ENCODE results near the gene TUBB4A. TPM values are rescaled to one million over a fixed set of nuclear protein-coding genes. Genes with fewer than 3 reads are reported as not detected.

TUBB4A gene
- total and polyA plus RNA-seq, 9 of the 15 experiments (the other 6 are each of a cell fraction or from before 2014, with no cell fraction given), result 0.14 to 7.0 (median 0.75) TPM

DNA sequence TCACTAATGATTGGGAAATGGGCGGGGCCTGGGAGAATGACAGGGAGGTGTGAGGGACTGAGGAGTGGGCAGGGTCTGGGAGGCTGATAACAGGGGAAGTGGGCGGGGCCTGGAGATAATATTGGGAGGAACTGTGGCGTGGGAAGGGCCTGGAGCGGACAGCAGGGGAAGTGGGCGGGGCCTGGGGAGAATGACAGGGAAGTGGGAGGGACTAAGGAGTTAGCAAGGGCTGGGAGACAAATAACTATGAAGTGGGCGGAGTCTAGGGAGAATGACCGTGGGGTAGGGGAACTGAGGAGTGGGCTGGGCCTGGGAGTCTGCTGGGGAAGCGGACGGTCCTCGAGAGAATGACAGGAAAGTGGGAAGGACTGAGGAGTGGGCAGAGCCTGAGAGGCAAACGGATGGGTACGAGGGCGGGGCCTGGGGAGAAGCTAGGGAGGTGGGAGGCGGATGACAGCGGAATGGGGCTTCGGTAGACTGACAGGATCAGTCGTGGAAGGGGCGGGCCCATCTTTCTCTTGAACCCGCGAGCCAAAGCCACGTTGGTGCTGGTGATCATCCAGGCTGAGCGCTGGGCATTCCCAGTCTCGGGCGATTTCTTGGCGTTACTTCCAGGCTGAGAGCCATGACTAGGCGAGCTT is 14.0 kb upstream of the TUBB4A start (continued):
- TF ChIP-seq, protein P1, sequence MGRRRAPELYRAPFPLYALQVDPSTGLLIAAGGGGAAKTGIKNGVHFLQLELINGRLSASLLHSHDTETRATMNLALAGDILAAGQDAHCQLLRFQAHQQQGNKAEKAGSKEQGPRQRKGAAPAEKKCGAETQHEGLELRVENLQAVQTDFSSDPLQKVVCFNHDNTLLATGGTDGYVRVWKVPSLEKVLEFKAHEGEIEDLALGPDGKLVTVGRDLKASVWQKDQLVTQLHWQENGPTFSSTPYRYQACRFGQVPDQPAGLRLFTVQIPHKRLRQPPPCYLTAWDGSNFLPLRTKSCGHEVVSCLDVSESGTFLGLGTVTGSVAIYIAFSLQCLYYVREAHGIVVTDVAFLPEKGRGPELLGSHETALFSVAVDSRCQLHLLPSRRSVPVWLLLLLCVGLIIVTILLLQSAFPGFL (CRISPR knock-in tag; IDR thresholded peaks at IDR 0.05), result no peak
- TF ChIP-seq ZNF764 (CRISPR knock-in tag; IDR thresholded peaks at IDR 0.05; ENCODE audit: low read depth), result no peak
- TF ChIP-seq ARID1B (IDR thresholded peaks at IDR 0.05), result 0 out of 2 replicates have a peak, but pooled peaks have one; percentile 36
- TF ChIP-seq ZNF12 (CRISPR knock-in tag; IDR thresholded peaks at IDR 0.05), result 0 out of 2 replicates have a peak, but pooled peaks have one; percentile 1
- TF ChIP-seq, protein P2, sequence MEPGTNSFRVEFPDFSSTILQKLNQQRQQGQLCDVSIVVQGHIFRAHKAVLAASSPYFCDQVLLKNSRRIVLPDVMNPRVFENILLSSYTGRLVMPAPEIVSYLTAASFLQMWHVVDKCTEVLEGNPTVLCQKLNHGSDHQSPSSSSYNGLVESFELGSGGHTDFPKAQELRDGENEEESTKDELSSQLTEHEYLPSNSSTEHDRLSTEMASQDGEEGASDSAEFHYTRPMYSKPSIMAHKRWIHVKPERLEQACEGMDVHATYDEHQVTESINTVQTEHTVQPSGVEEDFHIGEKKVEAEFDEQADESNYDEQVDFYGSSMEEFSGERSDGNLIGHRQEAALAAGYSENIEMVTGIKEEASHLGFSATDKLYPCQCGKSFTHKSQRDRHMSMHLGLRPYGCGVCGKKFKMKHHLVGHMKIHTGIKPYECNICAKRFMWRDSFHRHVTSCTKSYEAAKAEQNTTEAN (CRISPR knock-in tag; IDR thresholded peaks at IDR 0.05), result no peak
- no peak for TF ChIP-seq COPS2 (conservative IDR thresholded peaks at IDR 0.05)
- peak in 1 of 2 experiments; percentile 49; a peak in 1 of 4 replicates for TF ChIP-seq FOXK2 (conservative IDR thresholded peaks at IDR 0.05 in 1 of 2, IDR thresholded peaks at IDR 0.05 in 1 of 2; ENCODE audit: low read depth in 2 of 2)
- TF ChIP-seq RBM34 (IDR thresholded peaks at IDR 0.05; ENCODE audit: borderline replicate concordance, insufficient read depth, low read length), result no peak
- TF ChIP-seq SIN3A (IDR thresholded peaks at IDR 0.05; ENCODE audit: borderline replicate concordance in 2 of 2, control insufficient read depth in 1 of 2, low read depth in 2 of 2, low read length in 2 of 2), result peak; percentile 49 to 62; a peak in 2 of 4 replicates
